Stimulated activated memory B cell treated with anti-CD40 and anti-IgM and Interleukin-4, amounts not matched to agents 10 μg/mL and 1 μg/mL and 100 μg/mL, for 72 hours (primary cell): ENCODE results near the gene NID1.
"Not testable (repeated sequence)": the region's sequence is repeated elsewhere in the genome, so short reads cannot be mapped to it uniquely, and the experiment has no call there.

Experiments used
- ATAC-seq: fragments of 150-1000 bp; cut with Tn5 transposase; 2 replicates; pipeline ENCODE4 v1.10.0; 2021
- H3K27ac Mint-ChIP-seq: one replicate; pipeline ENCODE4 v1.8.0; 2022; ENCODE audit warnings: mild to moderate bottlenecking, mixed read lengths
- H3K27me3 Mint-ChIP-seq: one replicate; pipeline ENCODE4 v1.8.0; 2022; ENCODE audit warnings: mixed read lengths
- H3K36me3 Mint-ChIP-seq: one replicate; pipeline ENCODE4 v1.8.0; 2022; ENCODE audit warnings: mixed read lengths
- H3K4me1 Mint-ChIP-seq: one replicate; pipeline ENCODE4 v1.8.0; 2022; ENCODE audit warnings: mixed read lengths
- H3K4me3 Mint-ChIP-seq: one replicate; pipeline ENCODE4 v1.8.0; 2022; ENCODE audit warnings: mild to moderate bottlenecking, moderate library complexity, mixed read lengths
- H3K9me3 Mint-ChIP-seq: one replicate; pipeline ENCODE4 v1.8.0; 2022; ENCODE audit warnings: mixed read lengths

Gene NID1

GRCh38 chr1:235939480-235939775 lies 125.5 kb downstream of the NID1 start:
- Mint-ChIP-seq H3K27ac (peak overlapping the region; percentile 80), H3K9me3 (no peaks in the 10 kb centered on the region), H3K4me3 (no peak overlapping the region), H3K4me1 (peaks cover 87% of the 10 kb centered on the region), H3K36me3 (no peaks in the 10 kb centered on the region), H3K27me3 (no peaks in the 10 kb centered on the region)
- ATAC-seq: no peak

GRCh38 chr1:235938709-235939479 lies 126.0 kb downstream of the NID1 start:
- no peaks in the 10 kb centered on the region for H3K36me3 Mint-ChIP-seq
- peak; percentile 85 for ATAC-seq
- H3K27ac Mint-ChIP-seq: peak overlapping the region; percentile 80
- H3K9me3 Mint-ChIP-seq: no peaks in the 10 kb centered on the region
- peak overlapping the region; percentile 28 for H3K4me3 Mint-ChIP-seq
- peaks cover 89% of the 10 kb centered on the region for H3K4me1 Mint-ChIP-seq
- no peaks in the 10 kb centered on the region for H3K27me3 Mint-ChIP-seq

GRCh38 chr1:235937123-235937522 lies 127.8 kb downstream of the NID1 start:
- H3K36me3 Mint-ChIP-seq: no peaks in the 10 kb centered on the region
- H3K4me1 Mint-ChIP-seq: peaks cover 94% of the 10 kb centered on the region
- no peaks in the 10 kb centered on the region for H3K9me3 Mint-ChIP-seq
- H3K27ac Mint-ChIP-seq: peak overlapping the region; percentile 66
- no peak overlapping the region for H3K4me3 Mint-ChIP-seq
- H3K27me3 Mint-ChIP-seq: no peaks in the 10 kb centered on the region
- ATAC-seq: peak; percentile 67

GRCh38 chr1:235935235-235936225 lies 129.4 kb downstream of the NID1 start:
- Mint-ChIP-seq H3K27ac (peak overlapping the region; percentile 60), H3K36me3 (no peaks in the 10 kb centered on the region), H3K9me3 (no peaks in the 10 kb centered on the region), H3K27me3 (no peaks in the 10 kb centered on the region), H3K4me1 (peaks cover 91% of the 10 kb centered on the region), H3K4me3 (no peak overlapping the region)
- no peak for ATAC-seq

GRCh38 chr1:235933766-235934116 lies 131.1 kb downstream of the NID1 start:
- H3K27me3 Mint-ChIP-seq: no peaks in the 10 kb centered on the region
- H3K27ac Mint-ChIP-seq: peak overlapping the region; percentile 53
- H3K4me3 Mint-ChIP-seq: no peak overlapping the region
- no peaks in the 10 kb centered on the region for H3K36me3 Mint-ChIP-seq
- H3K9me3 Mint-ChIP-seq: no peaks in the 10 kb centered on the region
- ATAC-seq: no peak
- peaks cover 74% of the 10 kb centered on the region for H3K4me1 Mint-ChIP-seq

GRCh38 chr1:235933017-235933765 lies 131.7 kb downstream of the NID1 start:
- peaks cover 73% of the 10 kb centered on the region for H3K4me1 Mint-ChIP-seq
- no peaks in the 10 kb centered on the region for H3K36me3 Mint-ChIP-seq
- peak; percentile 2 for ATAC-seq
- no peaks in the 10 kb centered on the region for H3K9me3 Mint-ChIP-seq
- H3K27ac Mint-ChIP-seq: peak overlapping the region; percentile 53
- no peaks in the 10 kb centered on the region for H3K27me3 Mint-ChIP-seq
- H3K4me3 Mint-ChIP-seq: no peak overlapping the region

- H3K36me3 Mint-ChIP-seq: no peaks in the 10 kb centered on the region
- peak overlapping the region; percentile 54 for H3K4me3 Mint-ChIP-seq
- H3K4me1 Mint-ChIP-seq: peaks cover 76% of the 10 kb centered on the region
- H3K9me3 Mint-ChIP-seq: no peaks in the 10 kb centered on the region
- no peaks in the 10 kb centered on the region for H3K27me3 Mint-ChIP-seq
- peak; percentile 90 for ATAC-seq
- H3K27ac Mint-ChIP-seq: peak overlapping the region; percentile 53
Measured at GRCh38 chr1:235932090-235932510, 132.8 kb downstream of the NID1 start.

- no peak for ATAC-seq
- Mint-ChIP-seq H3K4me3 (no peak overlapping the region), H3K27ac (peak overlapping the region; percentile 50), H3K27me3 (no peaks in the 10 kb centered on the region), H3K4me1 (peaks cover 71% of the 10 kb centered on the region), H3K9me3 (no peaks in the 10 kb centered on the region), H3K36me3 (no peaks in the 10 kb centered on the region)
Measured at GRCh38 chr1:235931171-235931738, 133.6 kb downstream of the NID1 start.

GRCh38 chr1:235930543-235930942 lies 134.3 kb downstream of the NID1 start:
- Mint-ChIP-seq H3K9me3 (no peaks in the 10 kb centered on the region), H3K36me3 (no peaks in the 10 kb centered on the region), H3K4me1 (peaks cover 63% of the 10 kb centered on the region), H3K4me3 (no peak overlapping the region), H3K27ac (peak overlapping the region; percentile 50), H3K27me3 (no peaks in the 10 kb centered on the region)
- no peak for ATAC-seq

GRCh38 chr1:235929216-235929615 lies 135.7 kb downstream of the NID1 start:
- ATAC-seq: no peak
- Mint-ChIP-seq H3K9me3 (no peaks in the 10 kb centered on the region), H3K36me3 (no peaks in the 10 kb centered on the region), H3K27ac (no peak overlapping the region), H3K27me3 (no peaks in the 10 kb centered on the region), H3K4me1 (peaks cover 55% of the 10 kb centered on the region), H3K4me3 (no peak overlapping the region)

GRCh38 chr1:235928197-235928596 lies 136.7 kb downstream of the NID1 start:
- Mint-ChIP-seq H3K4me3 (no peak overlapping the region), H3K4me1 (peaks cover 55% of the 10 kb centered on the region)
- no peak for ATAC-seq

GRCh38 chr1:235927551-235927950 lies 137.3 kb downstream of the NID1 start:
- not testable (repeated sequence) for H3K9me3 Mint-ChIP-seq, ATAC-seq, H3K27me3 Mint-ChIP-seq, H3K36me3 Mint-ChIP-seq, H3K4me3 Mint-ChIP-seq
- H3K27ac Mint-ChIP-seq: peak overlapping the region; percentile 21
- H3K4me1 Mint-ChIP-seq: peaks cover 55% of the 10 kb centered on the region

More at GRCh38 chr1:235928197-235928596, 136.7 kb downstream of the NID1 start:
- Mint-ChIP-seq H3K27me3 (no peaks in the 10 kb centered on the region), H3K9me3 (no peaks in the 10 kb centered on the region), H3K36me3 (no peaks in the 10 kb centered on the region), H3K27ac (peak overlapping the region; percentile 21)
